ENCODE data around the gene GRK7.
"Not testable (repeated sequence)": the region's sequence is repeated elsewhere in the genome, so short reads cannot be mapped to it uniquely, and the experiment has no call there.

Gene GRK7

GRCh38 chr3:141753399-141753798 lies 9.8 kb upstream of the GRK7 start:
- no peak overlapping the region for H3K4me3 ChIP-seq (ENCODE audit: low read length)
- TF ChIP-seq CTCF (conservative IDR thresholded peaks at IDR 0.05; ENCODE audit: low read depth, low read length): no peak
- no peak for DNase-seq (ENCODE audit: low read depth)

GRCh38 chr3:141754032-141754431 lies 9.2 kb upstream of the GRK7 start:
- H3K4me3 ChIP-seq (ENCODE audit: low read length): no peak overlapping the region
- no peak for DNase-seq (ENCODE audit: low read depth)
- TF ChIP-seq CTCF (conservative IDR thresholded peaks at IDR 0.05; ENCODE audit: low read depth, low read length): no peak

GRCh38 chr3:141762552-141762951 lies 656 bp upstream of the GRK7 start:
- not testable (repeated sequence) for H3K4me3 ChIP-seq (ENCODE audit: low read length); DNase-seq (ENCODE audit: low read depth)

- no peak for DNase-seq (ENCODE audit: low read depth)
- TF ChIP-seq CTCF (conservative IDR thresholded peaks at IDR 0.05; ENCODE audit: low read depth, low read length): no peak
- H3K4me3 ChIP-seq (ENCODE audit: low read length): no peak overlapping the region
Measured at GRCh38 chr3:141764045-141764444, 837 bp downstream of the GRK7 start.

GRCh38 chr3:141764465-141764864 lies 1.3 kb downstream of the GRK7 start:
- H3K4me3 ChIP-seq (ENCODE audit: low read length): no peak overlapping the region
- DNase-seq (ENCODE audit: low read depth): no peak
- TF ChIP-seq CTCF (conservative IDR thresholded peaks at IDR 0.05; ENCODE audit: low read depth, low read length): no peak

- DNase-seq (ENCODE audit: low read depth): no peak
- no peak for TF ChIP-seq CTCF (conservative IDR thresholded peaks at IDR 0.05; ENCODE audit: low read depth, low read length)
- no peak overlapping the region for H3K4me3 ChIP-seq (ENCODE audit: low read length)
Measured at GRCh38 chr3:141764986-141765385, 1.8 kb downstream of the GRK7 start.

- no peak for TF ChIP-seq CTCF (conservative IDR thresholded peaks at IDR 0.05; ENCODE audit: low read depth, low read length)
- no peak for DNase-seq (ENCODE audit: low read depth)
- H3K4me3 ChIP-seq (ENCODE audit: low read length): no peak overlapping the region
Measured at GRCh38 chr3:141767066-141767465, 3.9 kb downstream of the GRK7 start.
